Sigmoid colon (tissue), 7 donors: ENCODE results near the gene P3H2. TPM values are rescaled to one million over a fixed set of nuclear protein-coding genes. Genes with fewer than 3 reads are reported as not detected.

Experiments
- DNase-seq: peaks from one replicate; pipeline ENCODE4 v3.0.0-alpha.2; 2019
- H3K27ac ChIP-seq, 4 donors: fragments of 200-600 bp; sonication (generic); one replicate each; pipeline ENCODE4 v1.5.1; 2016 to 2019; ENCODE audit warnings: mild to moderate bottlenecking in 1 of 4
- H3K27me3 ChIP-seq, 3 donors: fragments of 200-600 bp; sonication (generic); one replicate each; pipeline ENCODE4 v1.5.1; 2019; ENCODE audit warnings: mild to moderate bottlenecking in 1 of 3
- H3K36me3 ChIP-seq, 4 donors: fragments of 200-600 bp; sonication (generic); one replicate each; pipeline ENCODE4 v1.5.1; 2016 to 2019
- H3K4me1 ChIP-seq, 4 donors: fragments of 200-600 bp; sonication (generic); one replicate each; pipeline ENCODE4 v1.5.1; 2017 to 2019
- H3K4me3 ChIP-seq, 4 donors: fragments of 200-600 bp; sonication (generic); one replicate each; pipeline ENCODE4 v1.5.1; 2017 to 2019; ENCODE audit warnings: mild to moderate bottlenecking in 2 of 4, moderate library complexity in 1 of 4
- H3K9me3 ChIP-seq, 4 donors: fragments of 200-600 bp in 3 of 4; sonication (generic) in 3 of 4; one replicate each; pipeline versions ENCODE4 v1.5.1 to v1.6.1; 2013 to 2019
- EP300 ChIP-seq, 4 donors: sonication (generic); formaldehyde crosslinking; IDR thresholded peaks; one replicate each; pipeline ENCODE4 v1.6.1; 2017; ENCODE audit warnings: antibody characterized with exemption in 4 of 4
- POLR2A ChIP-seq, 2 donors: fragments of 450-650 bp; IDR thresholded peaks; one replicate each; pipeline ENCODE4 v1.6.1; 2016; ENCODE audit warnings: antibody characterized with exemption in 2 of 2, mild to moderate bottlenecking in 2 of 2, moderate library complexity in 2 of 2
- POLR2AphosphoS5 ChIP-seq, 4 donors: sonication (generic); formaldehyde crosslinking; IDR thresholded peaks; one replicate each; pipeline ENCODE4 v1.6.1; 2017; ENCODE audit warnings: antibody characterized with exemption in 4 of 4
- WGBS, 2 donors: extraction: QIAGEN DNeasy Blood & Tissue Kit; methylation state at CpG; one replicate each; pipeline ENCODE4 v1.1.7; 2013; 5-methylcytosine and 5-hydroxymethylcytosine counted together
- intact Hi-C: fragments of 100-400 bp; cut with DNase I; formaldehyde crosslinking; loops from one replicate; pipeline ENCODE4 v1.15.1; 2023
- polyA plus RNA-seq, 3 donors: library from polyadenylated mRNA; stranded (reverse); fragments of 200-250 nt; gene quantifications; one replicate each; pipeline ENCODE4 v1.2.3, GENCODE V29; 2013
- total RNA-seq, 4 donors: library from RNA; depleted of rRNA; stranded (reverse); fragments of >200 nt; gene quantifications; one replicate each; pipeline ENCODE4 v1.1.0, GENCODE V29; 2016
- TF ChIP-seq, protein P1 (sequence below), 4 experiments: fragments of 450-650 bp in 3 of 4; fragments of 200-600 bp in 1 of 4; IDR thresholded peaks; one replicate each; pipeline ENCODE4 v1.5.1; 2016 to 2019; ENCODE audit warnings: antibody characterized with exemption in 4 of 4, mild to moderate bottlenecking in 3 of 4, moderate library complexity in 2 of 4
- donor health status: healthy with polysubstance abuse.
- donor health status: Bipolar disorder and iron deficiency.
- donor health status: healthy.

P3H2 gene
- total and polyA plus RNA-seq, 7 donors: 1.8 to 41.7 (median 29.6) TPM

DNA sequence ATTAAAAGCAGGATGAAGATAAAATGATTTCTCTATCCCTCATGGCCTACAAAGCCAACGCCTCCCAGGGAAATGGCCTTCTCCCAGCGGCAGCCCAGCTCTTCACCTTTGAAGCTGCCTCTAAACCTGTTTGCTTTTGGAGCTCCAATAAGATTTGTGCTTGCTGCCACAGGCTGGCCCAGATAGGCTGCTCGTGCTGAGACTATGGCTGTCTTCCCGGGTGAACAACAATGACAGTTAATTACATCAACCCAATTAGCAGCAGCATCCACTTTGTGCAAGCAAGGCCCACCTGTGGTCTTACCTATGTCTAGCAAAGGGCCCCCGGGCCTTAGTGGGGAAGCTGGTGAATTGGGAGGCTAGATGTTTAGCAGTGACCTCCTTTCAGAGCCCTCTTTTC lies 179.6 kb downstream of the P3H2 start:
- H3K4me3 ChIP-seq: no peak overlapping the region
- no peak for TF ChIP-seq POLR2A (IDR thresholded peaks at IDR 0.05)
- no peak for TF ChIP-seq EP300 (IDR thresholded peaks at IDR 0.05)
- TF ChIP-seq, protein P1, sequence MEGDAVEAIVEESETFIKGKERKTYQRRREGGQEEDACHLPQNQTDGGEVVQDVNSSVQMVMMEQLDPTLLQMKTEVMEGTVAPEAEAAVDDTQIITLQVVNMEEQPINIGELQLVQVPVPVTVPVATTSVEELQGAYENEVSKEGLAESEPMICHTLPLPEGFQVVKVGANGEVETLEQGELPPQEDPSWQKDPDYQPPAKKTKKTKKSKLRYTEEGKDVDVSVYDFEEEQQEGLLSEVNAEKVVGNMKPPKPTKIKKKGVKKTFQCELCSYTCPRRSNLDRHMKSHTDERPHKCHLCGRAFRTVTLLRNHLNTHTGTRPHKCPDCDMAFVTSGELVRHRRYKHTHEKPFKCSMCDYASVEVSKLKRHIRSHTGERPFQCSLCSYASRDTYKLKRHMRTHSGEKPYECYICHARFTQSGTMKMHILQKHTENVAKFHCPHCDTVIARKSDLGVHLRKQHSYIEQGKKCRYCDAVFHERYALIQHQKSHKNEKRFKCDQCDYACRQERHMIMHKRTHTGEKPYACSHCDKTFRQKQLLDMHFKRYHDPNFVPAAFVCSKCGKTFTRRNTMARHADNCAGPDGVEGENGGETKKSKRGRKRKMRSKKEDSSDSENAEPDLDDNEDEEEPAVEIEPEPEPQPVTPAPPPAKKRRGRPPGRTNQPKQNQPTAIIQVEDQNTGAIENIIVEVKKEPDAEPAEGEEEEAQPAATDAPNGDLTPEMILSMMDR (IDR thresholded peaks at IDR 0.05): no peak
- no peak for TF ChIP-seq POLR2AphosphoS5 (IDR thresholded peaks at IDR 0.05)
- intact Hi-C loops: no loop called here
- DNase-seq: no peak
- no peak overlapping the region for H3K27ac ChIP-seq
- 32 to 72% methylated on average over 5 of the region's 5 CpGs for WGBS, 2 donors
- no peaks in the 10 kb centered on the region for H3K36me3 ChIP-seq
- H3K4me1 ChIP-seq: no peaks in the 10 kb centered on the region
- H3K9me3 ChIP-seq: no peaks in the 10 kb centered on the region
- no peaks in the 10 kb centered on the region for H3K27me3 ChIP-seq

DNA sequence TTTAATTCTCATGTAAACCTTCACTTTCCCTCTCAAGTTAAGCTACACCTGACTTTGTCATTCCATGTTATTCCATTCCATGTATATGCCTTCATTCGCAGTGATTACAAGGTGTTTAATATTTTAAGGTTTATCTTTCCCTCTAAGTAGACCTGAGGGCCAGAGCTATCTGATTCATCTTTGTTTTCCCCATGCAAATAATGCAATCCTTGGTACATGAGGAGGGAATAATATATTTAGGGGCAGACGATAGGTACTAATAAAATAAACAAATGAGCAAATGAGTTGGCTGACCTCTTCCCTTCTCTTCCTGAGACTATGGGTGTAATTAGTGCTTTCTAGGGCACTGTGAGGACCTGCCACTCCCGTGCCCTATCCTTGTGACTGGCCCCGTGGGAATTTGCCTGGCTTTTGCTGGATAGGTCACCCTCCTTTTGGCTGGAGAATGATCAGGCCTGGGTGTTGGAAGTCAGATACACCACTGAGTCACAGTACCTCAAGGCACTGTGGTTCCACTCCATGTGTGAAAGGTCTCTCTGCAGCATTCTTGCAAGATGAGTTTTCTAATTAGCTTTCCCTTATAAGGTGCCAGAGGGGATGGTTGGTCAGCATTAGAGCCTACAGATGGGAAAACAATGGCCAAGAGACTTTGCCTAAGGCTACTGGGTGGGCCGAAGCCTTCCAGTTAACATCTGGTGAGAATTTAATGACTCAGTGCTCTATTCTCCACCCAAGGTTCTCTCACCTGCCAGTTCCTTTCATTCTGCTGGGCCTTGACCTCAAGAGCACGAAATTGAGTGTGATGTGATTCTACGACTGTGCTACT lies 183.2 kb downstream of the P3H2 start:
- Histone ChIP-seq H3K27ac (no peak overlapping the region), H3K4me1 (no peaks in the 10 kb centered on the region), H3K4me3 (no peak overlapping the region), H3K36me3 (no peaks in the 10 kb centered on the region), H3K9me3 (no peaks in the 10 kb centered on the region), H3K27me3 (no peaks in the 10 kb centered on the region)
- no peak for DNase-seq
- TF ChIP-seq POLR2A (IDR thresholded peaks at IDR 0.05): no peak
- no peak for TF ChIP-seq EP300 (IDR thresholded peaks at IDR 0.05)
- TF ChIP-seq POLR2AphosphoS5 (IDR thresholded peaks at IDR 0.05): no peak
- TF ChIP-seq, protein P1 (IDR thresholded peaks at IDR 0.05): no peak
- intact Hi-C loops: no loop called here
- 65 to 77% methylated on average over 7 of the region's 7 CpGs for WGBS, 2 donors

DNA sequence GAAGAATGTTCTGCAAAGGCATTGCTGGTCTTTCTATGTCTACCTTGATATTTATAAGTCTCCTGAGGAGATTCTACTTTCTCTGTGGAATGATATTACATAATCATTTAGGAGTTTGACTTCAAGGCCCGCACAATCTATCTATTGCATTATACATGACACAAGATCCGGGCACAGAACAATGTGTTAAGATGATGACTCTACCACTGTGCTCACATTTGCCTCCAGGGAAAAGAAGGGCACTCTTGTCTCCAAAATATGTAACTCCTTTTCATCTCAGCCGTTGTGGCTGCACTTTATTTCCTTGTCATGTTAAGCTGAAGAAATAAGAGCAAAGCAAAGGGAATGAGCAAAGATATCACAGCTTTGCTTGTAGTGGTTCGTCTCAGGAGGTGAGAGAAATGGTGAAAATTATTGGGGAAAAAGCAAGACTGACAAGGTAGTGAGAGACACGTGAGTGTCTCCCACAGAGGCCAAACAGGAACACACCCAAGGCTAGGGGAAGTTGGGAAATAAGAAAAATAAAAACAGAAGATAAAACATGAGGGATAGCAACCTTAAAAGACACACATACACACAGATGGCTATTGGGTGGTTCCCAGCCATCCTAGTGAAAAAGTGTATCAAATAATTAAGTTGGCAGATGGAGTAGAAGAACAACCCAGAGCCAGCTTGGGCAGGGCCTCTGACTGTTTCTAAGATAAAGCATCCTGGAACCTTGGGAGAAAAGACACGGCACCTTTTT lies 184.3 kb downstream of the P3H2 start:
- no peak overlapping the region for H3K4me3 ChIP-seq
- TF ChIP-seq POLR2AphosphoS5 (IDR thresholded peaks at IDR 0.05) (no peak), EP300 (IDR thresholded peaks at IDR 0.05) (no peak), POLR2A (IDR thresholded peaks at IDR 0.05) (no peak)
- TF ChIP-seq, protein P1 (IDR thresholded peaks at IDR 0.05): no peak
- no peaks in the 10 kb centered on the region for H3K27me3 ChIP-seq
- intact Hi-C loops: no loop called here
- H3K36me3 ChIP-seq: no peaks in the 10 kb centered on the region
- no peaks in the 10 kb centered on the region for H3K9me3 ChIP-seq
- no peaks in the 10 kb centered on the region for H3K4me1 ChIP-seq
- 83 to 87% methylated on average over 6 of the region's 6 CpGs for WGBS, 2 donors
- H3K27ac ChIP-seq: no peak overlapping the region
- no peak for DNase-seq

DNA sequence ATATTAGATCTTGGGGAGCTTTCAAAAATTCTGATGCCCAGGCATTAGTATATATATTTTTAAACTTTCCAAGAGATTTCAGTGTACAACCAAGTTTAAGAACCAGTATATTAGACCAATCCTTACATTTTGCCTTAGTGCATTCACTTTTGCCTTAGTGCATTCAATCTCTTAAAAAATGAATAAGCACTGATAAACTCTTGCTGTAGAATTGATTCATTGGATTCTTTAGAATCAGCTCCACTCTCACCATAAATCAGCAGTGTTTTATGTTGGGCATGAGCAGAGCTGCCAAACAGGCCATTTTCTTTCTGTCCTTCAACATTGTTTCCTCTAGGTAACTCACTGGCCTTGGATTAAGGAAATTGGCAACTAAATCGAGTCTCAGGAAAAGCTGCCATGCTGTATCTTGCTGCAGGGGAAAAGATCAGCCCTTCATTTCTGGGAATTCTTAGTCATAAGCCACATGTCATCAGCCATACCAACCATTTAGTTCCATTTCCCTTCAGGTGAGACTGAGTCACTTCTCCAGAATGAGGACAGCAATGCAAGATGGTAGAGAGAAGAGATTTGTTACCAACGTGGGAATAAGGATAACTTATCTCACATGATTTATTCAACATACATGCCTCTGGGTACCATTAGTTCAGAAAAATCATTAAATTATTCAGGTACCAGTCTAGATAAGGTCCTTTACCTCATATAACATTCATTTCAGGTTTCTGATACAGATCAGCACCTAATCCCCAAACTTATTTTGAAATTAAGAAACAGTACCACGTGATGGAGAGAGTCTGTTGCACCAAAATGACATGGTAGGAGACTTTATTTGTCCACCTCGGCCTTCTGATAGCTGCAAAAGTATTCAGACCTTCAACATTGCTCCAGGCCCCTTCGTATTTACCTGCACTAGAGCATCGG lies 192.5 kb downstream of the P3H2 start:
- H3K36me3 ChIP-seq: no peaks in the 10 kb centered on the region
- intact Hi-C loops: no loop called here
- H3K27me3 ChIP-seq: no peaks in the 10 kb centered on the region
- no peaks in the 10 kb centered on the region for H3K9me3 ChIP-seq
- no peaks in the 10 kb centered on the region for H3K4me1 ChIP-seq
- no peak for TF ChIP-seq POLR2A (IDR thresholded peaks at IDR 0.05)
- TF ChIP-seq POLR2AphosphoS5 (IDR thresholded peaks at IDR 0.05): no peak
- TF ChIP-seq EP300 (IDR thresholded peaks at IDR 0.05): no peak
- TF ChIP-seq, protein P1 (IDR thresholded peaks at IDR 0.05): no peak
- WGBS, 2 donors: 82 to 83% methylated on average over 6 of the region's 6 CpGs
- no peak for DNase-seq
- H3K4me3 ChIP-seq: no peak overlapping the region
- no peak overlapping the region for H3K27ac ChIP-seq
